OCI-LY1 (cell line): Measurements from ENCODE around the gene NDUFS1.

Source experiments
- H2AFZ ChIP-seq: fragments of 200-600 bp; sonication (generic), shearing (Covaris generic); 2 replicates; pipeline ENCODE4 v1.6.0; 2014; ENCODE audit warnings: antibody characterized with exemption, mild to moderate bottlenecking, low read length
- H3F3A ChIP-seq: fragments of 200-600 bp; sonication (generic), shearing (Covaris generic); 2 replicates; pipeline ENCODE4 v1.6.0; 2014; ENCODE audit warnings: mild to moderate bottlenecking, antibody characterized with exemption, low read length, moderate library complexity; ENCODE audit not compliant: insufficient read depth
- H3K27ac ChIP-seq: fragments of 200-600 bp; sonication (generic); 2 replicates; pipeline ENCODE4 v1.5.1; 2014; ENCODE audit warnings: low read length, mixed run types, mild to moderate bottlenecking, low read depth; ENCODE audit not compliant: poor library complexity, severe bottlenecking
- H3K27me3 ChIP-seq: fragments of 200-600 bp; sonication (generic); 2 replicates; pipeline ENCODE4 v1.6.0; 2014; ENCODE audit warnings: antibody characterized with exemption, mild to moderate bottlenecking, low read length, moderate library complexity; ENCODE audit not compliant: insufficient read depth
- H3K36me3 ChIP-seq: fragments of 200-600 bp; sonication (generic); 2 replicates; pipeline ENCODE4 v1.6.1; 2014; ENCODE audit warnings: mild to moderate bottlenecking, antibody characterized with exemption, low read length, moderate library complexity, mixed read lengths; ENCODE audit not compliant: insufficient read depth
- H3K4me1 ChIP-seq: fragments of 200-600 bp; sonication (generic); 2 replicates; pipeline ENCODE4 v1.5.1; 2014; ENCODE audit warnings: mild to moderate bottlenecking, low read length, moderate library complexity; ENCODE audit not compliant: insufficient read depth, severe bottlenecking
- H3K4me2 ChIP-seq: fragments of 200-600 bp; sonication (generic), shearing (Covaris generic); 2 replicates; pipeline ENCODE4 v1.6.1; 2014; ENCODE audit warnings: low read length
- H3K4me3 ChIP-seq: fragments of 200-600 bp; sonication (generic); 2 replicates; pipeline ENCODE4 v1.5.1; 2014; ENCODE audit warnings: low read length, low read depth, mild to moderate bottlenecking, mixed read lengths; ENCODE audit not compliant: poor library complexity, severe bottlenecking
- H3K79me2 ChIP-seq: fragments of 200-600 bp; shearing (Covaris generic); 2 replicates; pipeline ENCODE4 v1.6.1; 2016; ENCODE audit warnings: mixed run types, low read length, mixed read lengths; ENCODE audit not compliant: insufficient read depth
- H3K9ac ChIP-seq: fragments of 200-600 bp; sonication (generic), shearing (Covaris generic); 2 replicates; pipeline ENCODE4 v1.6.1; 2014; ENCODE audit warnings: mild to moderate bottlenecking, low read length, mixed read lengths
- H3K9me2 ChIP-seq: fragments of 200-600 bp; sonication (generic), shearing (Covaris generic); 2 replicates; pipeline ENCODE4 v1.6.1; 2014; ENCODE audit warnings: low read depth, mild to moderate bottlenecking, low read length, mixed read lengths
- H3K9me3 ChIP-seq: fragments of 200-600 bp; shearing (Covaris generic); 2 replicates; pipeline ENCODE4 v1.6.1; 2014; ENCODE audit warnings: low read length, mixed read lengths
- H4K20me1 ChIP-seq: fragments of 200-600 bp; sonication (generic), shearing (Covaris generic); 2 replicates; pipeline ENCODE4 v1.6.0; 2016; ENCODE audit warnings: mild to moderate bottlenecking, low read length; ENCODE audit not compliant: insufficient read depth
- EZH2 ChIP-seq: fragments of 200-600 bp; sonication (generic), shearing (Covaris generic); IDR thresholded peaks from 2 replicates; pipeline ENCODE4 v1.8.0; 2017; ENCODE audit warnings: borderline replicate concordance, mixed run types, mild to moderate bottlenecking, antibody characterized with exemption, low read length, moderate library complexity, mixed read lengths
- TF ChIP-seq, protein P1 (sequence below): fragments of 200-600 bp; sonication (generic), shearing (Covaris generic); IDR thresholded peaks from 2 replicates; pipeline ENCODE4 v1.5.1; 2017; ENCODE audit warnings: mild to moderate bottlenecking, antibody characterized with exemption, low read length, moderate library complexity, mixed read lengths

The NDUFS1 gene

DNA sequence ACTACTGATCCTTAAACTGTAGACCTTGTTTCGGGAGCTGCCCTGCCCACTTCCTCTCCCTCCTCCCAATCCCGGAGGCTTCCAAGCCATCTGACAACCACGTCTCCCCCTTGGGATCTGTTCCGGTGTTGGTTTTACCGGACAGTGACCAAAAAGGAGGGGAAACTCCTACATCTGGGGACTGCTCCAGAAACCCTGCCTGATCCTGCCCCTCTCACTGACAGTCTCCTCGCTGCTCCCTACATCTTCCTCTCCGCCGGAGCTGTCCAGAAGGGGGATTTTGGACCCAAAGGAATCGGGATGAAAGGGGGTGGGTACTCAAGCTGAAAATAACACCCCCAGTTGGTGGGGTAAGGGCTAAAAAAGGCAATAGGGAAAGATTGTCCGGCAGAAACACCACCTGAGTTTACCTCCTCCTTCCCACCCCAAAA is 74.8 kb downstream of the NDUFS1 start:
- Histone ChIP-seq H3K27ac (peak overlapping the region; percentile 80), H2AFZ (no peak overlapping the region), H3K79me2 (peaks cover 68% of the 10 kb centered on the region), H3K9me3 (no peaks in the 10 kb centered on the region), H4K20me1 (no peaks in the 10 kb centered on the region), H3K4me2 (peak overlapping the region; percentile 99), H3K27me3 (no peaks in the 10 kb centered on the region), H3K4me1 (peaks cover 38% of the 10 kb centered on the region), H3F3A (no peaks in the 10 kb centered on the region), H3K9me2 (no peaks in the 10 kb centered on the region), H3K4me3 (peak overlapping the region; percentile 98), H3K36me3 (no peaks in the 10 kb centered on the region), H3K9ac (peak overlapping the region; percentile 94)
- TF ChIP-seq, protein P1, sequence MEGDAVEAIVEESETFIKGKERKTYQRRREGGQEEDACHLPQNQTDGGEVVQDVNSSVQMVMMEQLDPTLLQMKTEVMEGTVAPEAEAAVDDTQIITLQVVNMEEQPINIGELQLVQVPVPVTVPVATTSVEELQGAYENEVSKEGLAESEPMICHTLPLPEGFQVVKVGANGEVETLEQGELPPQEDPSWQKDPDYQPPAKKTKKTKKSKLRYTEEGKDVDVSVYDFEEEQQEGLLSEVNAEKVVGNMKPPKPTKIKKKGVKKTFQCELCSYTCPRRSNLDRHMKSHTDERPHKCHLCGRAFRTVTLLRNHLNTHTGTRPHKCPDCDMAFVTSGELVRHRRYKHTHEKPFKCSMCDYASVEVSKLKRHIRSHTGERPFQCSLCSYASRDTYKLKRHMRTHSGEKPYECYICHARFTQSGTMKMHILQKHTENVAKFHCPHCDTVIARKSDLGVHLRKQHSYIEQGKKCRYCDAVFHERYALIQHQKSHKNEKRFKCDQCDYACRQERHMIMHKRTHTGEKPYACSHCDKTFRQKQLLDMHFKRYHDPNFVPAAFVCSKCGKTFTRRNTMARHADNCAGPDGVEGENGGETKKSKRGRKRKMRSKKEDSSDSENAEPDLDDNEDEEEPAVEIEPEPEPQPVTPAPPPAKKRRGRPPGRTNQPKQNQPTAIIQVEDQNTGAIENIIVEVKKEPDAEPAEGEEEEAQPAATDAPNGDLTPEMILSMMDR: no peak
- no peak for TF ChIP-seq EZH2

GRCh38 chr2:206083602-206084438 is 75.4 kb downstream of the NDUFS1 start:
- Histone ChIP-seq H3K4me2 (peak overlapping the region; percentile 99), H3K36me3 (no peaks in the 10 kb centered on the region), H3K9me2 (no peaks in the 10 kb centered on the region), H3K4me1 (peaks cover 38% of the 10 kb centered on the region), H2AFZ (no peak overlapping the region), H3K27me3 (no peaks in the 10 kb centered on the region), H3K79me2 (peaks cover 69% of the 10 kb centered on the region), H3F3A (no peaks in the 10 kb centered on the region), H3K9me3 (no peaks in the 10 kb centered on the region), H4K20me1 (no peaks in the 10 kb centered on the region), H3K9ac (peak overlapping the region; percentile 94), H3K4me3 (peak overlapping the region; percentile 98), H3K27ac (peak overlapping the region; percentile 80)
- no peak for TF ChIP-seq EZH2
- TF ChIP-seq, protein P1: no peak

DNA sequence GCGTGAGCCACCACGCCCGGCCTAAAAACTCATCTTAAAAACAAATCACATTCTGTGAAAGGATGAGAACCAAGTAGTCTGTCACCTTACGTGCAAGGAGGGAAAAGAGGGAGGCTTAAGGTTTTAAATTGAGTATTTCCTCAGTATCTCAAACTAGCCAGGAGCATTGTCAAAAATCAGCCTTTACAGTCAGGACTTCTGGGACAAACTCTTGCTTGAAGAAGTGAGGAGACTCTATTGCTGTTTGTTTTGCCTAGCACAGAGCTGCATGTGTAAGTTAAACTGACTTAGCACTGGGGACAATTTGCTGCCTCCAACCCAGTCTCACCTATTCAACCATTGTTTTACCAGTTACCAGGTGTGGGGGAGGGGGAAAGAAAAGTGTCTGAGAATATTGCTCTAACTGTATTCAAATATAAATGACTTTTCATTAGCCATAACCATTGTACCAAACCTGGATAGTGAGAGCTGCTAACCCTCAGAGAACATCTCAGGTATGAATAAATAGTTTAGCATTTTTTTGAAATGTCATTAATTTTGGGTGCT is 76.9 kb downstream of the NDUFS1 start:
- Histone ChIP-seq H3K9me2 (no peaks in the 10 kb centered on the region), H3F3A (no peaks in the 10 kb centered on the region), H3K9me3 (no peaks in the 10 kb centered on the region), H3K4me3 (no peak overlapping the region), H3K27me3 (no peaks in the 10 kb centered on the region), H3K9ac (no peak overlapping the region), H4K20me1 (no peaks in the 10 kb centered on the region), H3K4me1 (peaks cover 35% of the 10 kb centered on the region), H3K36me3 (no peaks in the 10 kb centered on the region), H2AFZ (no peak overlapping the region), H3K4me2 (no peak overlapping the region), H3K79me2 (peaks cover 68% of the 10 kb centered on the region), H3K27ac (peak overlapping the region; percentile 16)
- TF ChIP-seq EZH2: no peak
- TF ChIP-seq, protein P1: no peak
